GM12878 (cell line): ENCODE measurements around the gene CACNA1A. TPM values are rescaled to one million over a fixed set of nuclear protein-coding genes. Genes with fewer than 3 reads are reported as not detected.

Experiments
- ATAC-seq: fragments of 200-7000 bp; cut with Tn5 transposase; 3 replicates; pipeline ENCODE4 v1.9.1; 2020; ENCODE audit warnings: mild to moderate bottlenecking, moderate library complexity
- BruUV-seq: library from RNA; stranded (reverse); fragments of 400-500 nt; replicated peaks from 2 replicates; lab custom pipeline; 2021; lab: Mats Ljungman, UMichigan
- CTCF ChIA-PET: fragments of 300-600 bp; sonication (Branson Sonifier 250); formaldehyde crosslinking; extraction: SDS; loops from one replicate; lab custom pipeline; 2021; ENCODE audit warnings: inconsistent platforms; lab: Yijun Ruan, JAX
- POLR2A ChIA-PET: fragments of 350-600 bp; formaldehyde crosslinking; extraction: SDS; loops from one replicate; lab custom pipeline; 2021; ENCODE audit warnings: inconsistent platforms; lab: Charles Lee
- RAD21 ChIA-PET: fragments of 300-600 bp; sonication (Branson Sonifier 250); formaldehyde crosslinking; loops from one replicate; lab custom pipeline; 2023; ENCODE audit warnings: antibody characterized with exemption; ENCODE audit not compliant: unreplicated experiment; lab: Charles Lee
- SMC1A ChIA-PET: fragments of 300-600 bp; sonication (Branson Sonifier 250); formaldehyde crosslinking; loops from one replicate; lab custom pipeline; 2023; ENCODE audit not compliant: unreplicated experiment, uncharacterized antibody; lab: Charles Lee
- DNase-seq: peaks from one replicate; pipeline ENCODE4 v3.0.0-alpha.2; 2011; ENCODE audit warnings: low read depth, low spot score
- FAIRE-seq: peaks from 3 replicates; lab custom pipeline; 2011; peaks lifted over from hg19 to GRCh38; lab: Jason Lieb, UNC
- H2AFZ ChIP-seq: 2 replicates; pipeline ENCODE4 v1.6.0; 2011; ENCODE audit warnings: low read depth, low read length, control low read depth; ENCODE audit not compliant: control insufficient read depth
- H3K27ac ChIP-seq: 2 replicates; pipeline ENCODE4 v1.5.1; 2011; ENCODE audit warnings: control low read depth; ENCODE audit not compliant: control insufficient read depth, insufficient read depth
- H3K27me3 ChIP-seq, 2 experiments: replicated peaks in 1 of 2; 2 replicates each; pipeline versions ENCODE4 v1.6.0 to v1.6.1; 2011; ENCODE audit warnings: low read length in 1 of 2; ENCODE audit not compliant: control insufficient read depth in 2 of 2, insufficient read depth in 2 of 2
- H3K36me3 ChIP-seq, 2 experiments: 2 replicates each; pipeline ENCODE4 v1.5.1; 2011; ENCODE audit warnings: low read length in 1 of 2; ENCODE audit not compliant: control insufficient read depth in 2 of 2, insufficient read depth in 2 of 2
- H3K4me1 ChIP-seq: 2 replicates; pipeline ENCODE4 v1.6.1; 2011; ENCODE audit warnings: mild to moderate bottlenecking, low read length, moderate library complexity, mixed read lengths; ENCODE audit not compliant: control insufficient read depth, insufficient read depth
- H3K4me2 ChIP-seq: 2 replicates; pipeline ENCODE4 v1.6.0; 2011; ENCODE audit warnings: control low read depth; ENCODE audit not compliant: control insufficient read depth, insufficient read depth
- H3K4me3 ChIP-seq: fragments of 200-600 bp; sonication (generic); 2 replicates; pipeline ENCODE4 v1.5.1; 2016
- H3K79me2 ChIP-seq: 2 replicates; pipeline ENCODE4 v1.6.0; 2011; ENCODE audit warnings: low read length; ENCODE audit not compliant: control insufficient read depth, insufficient read depth
- H3K9ac ChIP-seq: 2 replicates; pipeline ENCODE4 v1.8.0; 2011; ENCODE audit warnings: low read length, control low read depth, mixed read lengths; ENCODE audit not compliant: control insufficient read depth, insufficient read depth
- H3K9me3 ChIP-seq: replicated peaks from 3 replicates; pipeline ENCODE4 v1.5.1; 2011; ENCODE audit warnings: mild to moderate bottlenecking, low read length; ENCODE audit not compliant: control insufficient read depth, insufficient read depth
- H4K20me1 ChIP-seq: 2 replicates; pipeline ENCODE4 v1.6.0; 2011; ENCODE audit not compliant: control insufficient read depth, insufficient read depth
- E2F8 ChIP-seq: fragments of 450-650 bp; IDR thresholded peaks from 2 replicates; pipeline ENCODE4 v1.6.1; 2018; ENCODE audit warnings: mild to moderate bottlenecking, low read depth, moderate library complexity; ENCODE audit not compliant: partially characterized antibody
- E4F1 ChIP-seq: fragments of 450-650 bp; IDR thresholded peaks from 2 replicates; pipeline ENCODE4 v1.6.1; 2018; ENCODE audit warnings: borderline replicate concordance, mild to moderate bottlenecking; ENCODE audit not compliant: partially characterized antibody
- ESRRA ChIP-seq: IDR thresholded peaks from 2 replicates; pipeline ENCODE4 v1.6.1; 2012; ENCODE audit warnings: mild to moderate bottlenecking, low read length, improper control_type of control experiment
- GATAD2B ChIP-seq: fragments of 450-650 bp; conservative IDR thresholded peaks from 2 replicates; pipeline ENCODE4 v1.6.1; 2017; ENCODE audit warnings: low read depth, mild to moderate bottlenecking, moderate library complexity
- MEF2B ChIP-seq: fragments of 450-650 bp; IDR thresholded peaks from 2 replicates; pipeline ENCODE4 v1.6.1; 2018; ENCODE audit warnings: mild to moderate bottlenecking, moderate library complexity; ENCODE audit not compliant: partially characterized antibody, poor library complexity, severe bottlenecking
- NR2C2 ChIP-seq: IDR thresholded peaks from 2 replicates; pipeline ENCODE4 v1.6.1; 2011; ENCODE audit warnings: borderline replicate concordance, low read depth; ENCODE audit not compliant: control insufficient read depth, insufficient read length
- SIN3A ChIP-seq: IDR thresholded peaks from 2 replicates; pipeline ENCODE4 v1.6.1; 2012; ENCODE audit warnings: low read depth, low read length, improper control_type of control experiment
- SMAD1 ChIP-seq: fragments of 450-650 bp; IDR thresholded peaks from 2 replicates; pipeline ENCODE4 v1.6.1; 2018; ENCODE audit warnings: mild to moderate bottlenecking, low read depth; ENCODE audit not compliant: partially characterized antibody
- SMC3 ChIP-seq: IDR thresholded peaks from 2 replicates; pipeline ENCODE4 v1.6.1; 2011; ENCODE audit warnings: low read length, improper control_type of control experiment, borderline replicate concordance
- SRF ChIP-seq, 2 experiments: IDR thresholded peaks; 2 replicates each; pipeline ENCODE4 v1.6.1; 2011; ENCODE audit warnings: low read depth in 2 of 2, low read length in 2 of 2, mild to moderate bottlenecking in 1 of 2, moderate library complexity in 1 of 2
- TAF1 ChIP-seq: IDR thresholded peaks from 2 replicates; pipeline ENCODE4 v1.6.1; 2011; ENCODE audit warnings: mild to moderate bottlenecking, low read depth, low read length, borderline replicate concordance
- WRNIP1 ChIP-seq: IDR thresholded peaks from 2 replicates; pipeline ENCODE4 v1.6.1; 2011; ENCODE audit warnings: low read depth, low read length, improper control_type of control experiment, borderline replicate concordance
- ZNF207 ChIP-seq: fragments of 450-650 bp; IDR thresholded peaks from 2 replicates; pipeline ENCODE4 v1.6.1; 2014; ENCODE audit warnings: antibody characterized with exemption, mild to moderate bottlenecking, borderline replicate concordance
- ZNF274 ChIP-seq: IDR thresholded peaks from one replicate; pipeline ENCODE4 v1.8.0; 2011; ENCODE audit not compliant: insufficient read length, insufficient read depth
- ZNF622 ChIP-seq: fragments of 450-650 bp; IDR thresholded peaks from 2 replicates; pipeline ENCODE4 v1.6.1; 2017; ENCODE audit warnings: mild to moderate bottlenecking, inconsistent platforms
- ZZZ3 ChIP-seq: IDR thresholded peaks from 2 replicates; pipeline ENCODE4 v1.6.1; 2011; ENCODE audit warnings: low read depth; ENCODE audit not compliant: control insufficient read depth, insufficient read length
- WGBS: methylation state at CpG from one replicate; pipeline ENCODE4 v1.1.6; 2016; ENCODE audit warnings: low lambda C conversion rate; ENCODE audit not compliant: insufficient replicate concordance, insufficient coverage; ENCODE audit errors: missing lambda C conversion rate; 5-methylcytosine and 5-hydroxymethylcytosine counted together
- in situ Hi-C: fragments of 300-500 bp; cut with MboI; formaldehyde crosslinking; loops from 9 replicates; pipeline ENCODE4 v1.14.3; 2018; ENCODE audit warnings: mixed read lengths
- intact Hi-C: fragments of 100-400 bp; cut with micrococcal nuclease; formaldehyde crosslinking; loops from one replicate; pipeline ENCODE4 v1.14.2; 2022; ENCODE audit not compliant: unreplicated experiment
- polyA plus RNA-seq, 11 experiments: library from polyadenylated mRNA; depleted of rRNA in 4 of 11; unstranded in 6 of 11; stranded (reverse) in 5 of 11; fragments of >200 nt; fragmentation: Nextera tagmentation in 4 of 11; fragmentation: Illumina TruSeq in 1 of 11; extraction: Ambion mirVana in 4 of 11; extraction: Trizol in 1 of 11; gene quantifications; 1 replicate in 1 of 11; 2 replicates in 10 of 11; pipeline versions ENCODE4 v1.2.1 to v1.2.3, GENCODE V29; 2011 to 2016; ENCODE audit warnings: inconsistent platforms in 2 of 11, missing spikeins in 2 of 11, low read depth in 1 of 11
- total RNA-seq, 4 experiments: library from RNA; depleted of rRNA in 3 of 4; stranded (reverse); fragments of >200 nt in 3 of 4; fragmentation: Illumina TruSeq in 1 of 4; extraction: Trizol in 1 of 4; gene quantifications; 2 replicates each; pipeline versions ENCODE4 v1.2.1 to v1.2.3, GENCODE V29; 2013 to 2021

CACNA1A gene
- total and polyA plus RNA-seq, 10 of the 15 experiments (the other 5 are each of a cell fraction or from before 2014, with no cell fraction given): 1.1 to 4.4 (median 2.5) TPM

GRCh38 chr19:13355356-13355755 is 150.9 kb downstream of the CACNA1A start:
- WGBS: 22% methylated on average over 5 of the region's 5 CpGs
- in situ Hi-C loops: no loop called here
- POLR2A ChIA-PET: no interaction called here
- Histone ChIP-seq H2AFZ (no peak overlapping the region), H3K27ac (no peak overlapping the region), H3K9ac (no peak overlapping the region), H3K4me1 (no peaks in the 10 kb centered on the region), H3K27me3 (no peaks in the 10 kb centered on the region; a peak in 1 of 4 replicates), H3K4me3 (no peak overlapping the region), H3K4me2 (no peak overlapping the region), H3K36me3 (no peaks in the 10 kb centered on the region), H3K79me2 (no peaks in the 10 kb centered on the region), H4K20me1 (no peaks in the 10 kb centered on the region), H3K9me3 (no peaks in the 10 kb centered on the region; the same call in 1 of the 3 replicates)
- CTCF ChIA-PET: no interaction called here
- RAD21 ChIA-PET: no interaction called here
- ATAC-seq: no peak
- no TSS peak for BruUV-seq
- FAIRE-seq: no peak
- SMC1A ChIA-PET: no interaction called here
- intact Hi-C loops: no loop called here
- DNase-seq: no peak
- TF ChIP-seq GATAD2B: no peak
- TF ChIP-seq TAF1: no peak
- no peak for TF ChIP-seq ESRRA
- no peak for TF ChIP-seq ZNF622
- TF ChIP-seq SRF (IDR thresholded peaks at IDR 0.05; ENCODE audit: low read depth in 2 of 2, low read length in 2 of 2): no peak
- TF ChIP-seq ZNF207: no peak
- TF ChIP-seq SMAD1: no peak
- TF ChIP-seq E4F1: no peak
- TF ChIP-seq NR2C2: no peak
- no peak for TF ChIP-seq ZZZ3
- no peak for TF ChIP-seq E2F8
- no peak for TF ChIP-seq ZNF274
- no peak for TF ChIP-seq SIN3A
- TF ChIP-seq WRNIP1: no peak
- TF ChIP-seq MEF2B: no peak
- TF ChIP-seq SMC3: no peak
